Astrocyte (in vitro differentiated cells and primary cell): ENCODE results near the gene UBE2E1. TPM values are rescaled to one million over a fixed set of nuclear protein-coding genes. Genes with fewer than 3 reads are reported as not detected.

Experiments
- DNase-seq: peaks from one replicate; pipeline ENCODE4 v3.0.0-alpha.2; 2010; ENCODE audit warnings: low read depth
- FAIRE-seq: peaks from 2 replicates; lab custom pipeline; 2011; peaks lifted over from hg19 to GRCh38; lab: Jason Lieb, UNC
- H2AFZ ChIP-seq: 2 replicates; pipeline ENCODE4 v1.6.0; 2012; ENCODE audit warnings: low read depth, low read length, inconsistent platforms
- H3K27ac ChIP-seq: 2 replicates; pipeline ENCODE4 v1.5.1; 2011; ENCODE audit warnings: low read depth, low read length, inconsistent platforms
- H3K27me3 ChIP-seq: 2 replicates; pipeline ENCODE4 v1.6.0; 2011; ENCODE audit warnings: low read length, inconsistent platforms; ENCODE audit not compliant: insufficient read depth
- H3K36me3 ChIP-seq: 2 replicates; pipeline ENCODE4 v1.5.1; 2011; ENCODE audit warnings: low read length, inconsistent platforms; ENCODE audit not compliant: insufficient read depth
- H3K4me1 ChIP-seq: 2 replicates; pipeline ENCODE4 v1.5.1; 2011; ENCODE audit warnings: low read length, inconsistent platforms; ENCODE audit not compliant: insufficient read depth
- H3K4me2 ChIP-seq: 2 replicates; pipeline ENCODE4 v1.6.0; 2012; ENCODE audit warnings: low read length, inconsistent platforms
- H3K4me3 ChIP-seq: 2 replicates; pipeline ENCODE4 v1.5.1; 2011; ENCODE audit warnings: low read depth, mild to moderate bottlenecking, low read length, inconsistent platforms; ENCODE audit not compliant: insufficient read depth
- H3K79me2 ChIP-seq: 2 replicates; pipeline ENCODE4 v1.6.0; 2012; ENCODE audit warnings: mild to moderate bottlenecking, low read length, inconsistent platforms; ENCODE audit not compliant: insufficient read depth
- H3K9ac ChIP-seq: 2 replicates; pipeline ENCODE4 v1.6.0; 2012; ENCODE audit warnings: mild to moderate bottlenecking, low read length, inconsistent platforms
- H3K9me3 ChIP-seq: 2 replicates; pipeline ENCODE4 v1.5.1; 2012; ENCODE audit warnings: low read depth, mild to moderate bottlenecking, low read length, inconsistent platforms; ENCODE audit not compliant: insufficient read depth
- H4K20me1 ChIP-seq: 2 replicates; pipeline ENCODE4 v1.6.0; 2012; ENCODE audit warnings: low read length, inconsistent platforms; ENCODE audit not compliant: insufficient read depth
- H3K27ac Mint-ChIP-seq: one replicate; pipeline ENCODE4 v1.8.0; 2021; ENCODE audit warnings: mild to moderate bottlenecking, mixed read lengths; ENCODE audit not compliant: unreplicated experiment
- H3K27me3 Mint-ChIP-seq: one replicate; pipeline ENCODE4 v1.8.0; 2021; ENCODE audit warnings: low read depth, mixed read lengths; ENCODE audit not compliant: unreplicated experiment
- H3K36me3 Mint-ChIP-seq: one replicate; pipeline ENCODE4 v1.8.0; 2021; ENCODE audit warnings: low read depth, mixed read lengths; ENCODE audit not compliant: unreplicated experiment
- H3K4me1 Mint-ChIP-seq: one replicate; pipeline ENCODE4 v1.8.0; 2021; ENCODE audit warnings: low read depth, mixed read lengths; ENCODE audit not compliant: unreplicated experiment
- H3K4me3 Mint-ChIP-seq: one replicate; pipeline ENCODE4 v1.8.0; 2021; ENCODE audit warnings: mild to moderate bottlenecking, moderate library complexity, mixed read lengths; ENCODE audit not compliant: unreplicated experiment
- H3K9me3 Mint-ChIP-seq: one replicate; pipeline ENCODE4 v1.8.0; 2021; ENCODE audit warnings: mild to moderate bottlenecking, mixed read lengths; ENCODE audit not compliant: unreplicated experiment
- EZH2 ChIP-seq: IDR thresholded peaks from 2 replicates; pipeline ENCODE4 v1.6.1; 2012; ENCODE audit warnings: mild to moderate bottlenecking, low read length, inconsistent platforms; ENCODE audit not compliant: insufficient read depth
- total RNA-seq: library from RNA; stranded (reverse); gene quantifications from 2 replicates; pipeline ENCODE4 v1.2.1, GENCODE V29; 2021
- TF ChIP-seq, protein P1 (sequence below): IDR thresholded peaks from 2 replicates; pipeline ENCODE4 v1.5.1; 2011; ENCODE audit warnings: low read depth, mild to moderate bottlenecking, inconsistent platforms, low read length, moderate library complexity; ENCODE audit not compliant: insufficient read depth

The UBE2E1 gene
- total RNA-seq, 1 donor from 2014 or later: 150 TPM

DNA sequence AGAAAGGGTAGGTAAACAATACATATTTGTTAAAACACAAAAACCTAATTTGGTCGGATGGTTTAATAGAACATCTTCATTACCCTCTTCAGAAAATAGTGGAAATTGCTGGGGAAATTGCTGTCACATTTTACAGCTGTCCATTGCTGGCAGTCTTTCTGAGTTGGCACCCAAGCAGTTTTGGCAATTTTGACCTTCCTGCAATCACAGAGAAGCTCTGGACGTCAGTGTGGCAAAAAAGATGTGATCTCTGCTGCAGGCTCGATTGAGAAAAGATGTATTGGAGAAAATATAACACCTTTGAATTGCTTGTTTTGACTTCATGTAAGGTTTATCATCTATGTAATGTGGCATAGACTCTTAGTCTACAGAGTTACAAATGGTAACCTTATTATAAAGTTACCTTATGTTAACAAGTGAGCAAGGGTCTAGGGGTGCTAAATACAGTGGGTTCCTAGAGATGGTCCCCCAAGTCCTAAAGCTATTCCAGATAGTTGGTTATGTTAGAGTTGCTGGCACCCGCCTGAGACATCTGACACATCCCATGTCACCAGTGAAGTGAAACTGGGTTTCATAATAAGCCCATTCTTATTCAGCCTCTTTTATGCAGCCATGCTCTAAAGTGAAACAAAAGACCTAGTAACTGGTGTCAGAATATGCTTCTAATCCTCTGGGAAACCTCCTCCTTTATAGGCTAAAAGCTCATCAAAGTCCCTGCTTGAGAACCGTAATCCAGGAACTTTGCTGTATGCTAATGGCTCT, 14.0 kb downstream of the UBE2E1 start:
- Mint-ChIP-seq H3K27me3 (no peaks in the 10 kb centered on the region), H3K36me3 (peaks cover 7% of the 10 kb centered on the region), H3K9me3 (no peaks in the 10 kb centered on the region), H3K4me1 (peaks cover 21% of the 10 kb centered on the region), H3K27ac (no peak overlapping the region), H3K4me3 (no peak overlapping the region)
- TF ChIP-seq EZH2: no peak
- TF ChIP-seq, protein P1, sequence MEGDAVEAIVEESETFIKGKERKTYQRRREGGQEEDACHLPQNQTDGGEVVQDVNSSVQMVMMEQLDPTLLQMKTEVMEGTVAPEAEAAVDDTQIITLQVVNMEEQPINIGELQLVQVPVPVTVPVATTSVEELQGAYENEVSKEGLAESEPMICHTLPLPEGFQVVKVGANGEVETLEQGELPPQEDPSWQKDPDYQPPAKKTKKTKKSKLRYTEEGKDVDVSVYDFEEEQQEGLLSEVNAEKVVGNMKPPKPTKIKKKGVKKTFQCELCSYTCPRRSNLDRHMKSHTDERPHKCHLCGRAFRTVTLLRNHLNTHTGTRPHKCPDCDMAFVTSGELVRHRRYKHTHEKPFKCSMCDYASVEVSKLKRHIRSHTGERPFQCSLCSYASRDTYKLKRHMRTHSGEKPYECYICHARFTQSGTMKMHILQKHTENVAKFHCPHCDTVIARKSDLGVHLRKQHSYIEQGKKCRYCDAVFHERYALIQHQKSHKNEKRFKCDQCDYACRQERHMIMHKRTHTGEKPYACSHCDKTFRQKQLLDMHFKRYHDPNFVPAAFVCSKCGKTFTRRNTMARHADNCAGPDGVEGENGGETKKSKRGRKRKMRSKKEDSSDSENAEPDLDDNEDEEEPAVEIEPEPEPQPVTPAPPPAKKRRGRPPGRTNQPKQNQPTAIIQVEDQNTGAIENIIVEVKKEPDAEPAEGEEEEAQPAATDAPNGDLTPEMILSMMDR: no peak
- H3K9me3 ChIP-seq: no peaks in the 10 kb centered on the region
- H3K4me2 ChIP-seq: no peak overlapping the region
- H4K20me1 ChIP-seq: peaks cover 82% of the 10 kb centered on the region
- H3K27me3 ChIP-seq: no peaks in the 10 kb centered on the region
- FAIRE-seq: no peak
- H3K36me3 ChIP-seq: no peaks in the 10 kb centered on the region
- H3K4me3 ChIP-seq: no peak overlapping the region
- H3K4me1 ChIP-seq: no peaks in the 10 kb centered on the region
- no peak for DNase-seq
- H3K27ac ChIP-seq: no peak overlapping the region
- no peak overlapping the region for H2AFZ ChIP-seq
- H3K79me2 ChIP-seq: peaks cover 74% of the 10 kb centered on the region
- no peak overlapping the region for H3K9ac ChIP-seq

DNA sequence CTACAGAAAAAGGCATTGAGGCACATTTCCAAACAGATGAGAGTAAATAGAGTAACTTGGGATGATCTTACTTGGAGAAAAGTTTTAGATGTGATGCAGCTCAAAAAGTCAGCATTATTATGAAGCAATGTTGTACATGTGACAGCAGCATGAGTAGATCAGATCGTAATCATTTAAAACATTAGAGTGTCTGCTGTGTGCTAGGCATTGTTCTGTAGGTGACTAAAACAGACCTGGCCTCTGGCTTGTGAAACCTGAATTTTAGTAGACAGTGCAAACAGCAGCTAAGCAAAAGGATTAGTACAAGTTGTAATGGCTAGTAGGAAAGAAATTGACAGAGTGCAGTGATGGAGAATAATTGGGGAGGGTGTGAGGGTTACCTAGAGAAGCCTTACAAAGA, 15.1 kb downstream of the UBE2E1 start:
- FAIRE-seq (no peak), DNase-seq (no peak)
- H3K4me1 Mint-ChIP-seq: peaks cover 26% of the 10 kb centered on the region
- H3K4me3 ChIP-seq: no peak overlapping the region
- no peak for TF ChIP-seq EZH2
- TF ChIP-seq, protein P1: no peak
- H2AFZ ChIP-seq: no peak overlapping the region
- H3K79me2 ChIP-seq: peaks cover 73% of the 10 kb centered on the region
- no peak overlapping the region for H3K4me2 ChIP-seq
- no peaks in the 10 kb centered on the region for H3K27me3 ChIP-seq
- H3K4me3 Mint-ChIP-seq: no peak overlapping the region
- H3K9me3 ChIP-seq: no peaks in the 10 kb centered on the region
- H3K27me3 Mint-ChIP-seq: no peaks in the 10 kb centered on the region
- no peak overlapping the region for H3K27ac ChIP-seq
- no peak overlapping the region for H3K27ac Mint-ChIP-seq
- no peaks in the 10 kb centered on the region for H3K36me3 ChIP-seq
- H4K20me1 ChIP-seq: peaks cover 81% of the 10 kb centered on the region
- H3K4me1 ChIP-seq: no peaks in the 10 kb centered on the region
- H3K9me3 Mint-ChIP-seq: no peaks in the 10 kb centered on the region
- peaks cover 7% of the 10 kb centered on the region for H3K36me3 Mint-ChIP-seq
- no peak overlapping the region for H3K9ac ChIP-seq

DNA sequence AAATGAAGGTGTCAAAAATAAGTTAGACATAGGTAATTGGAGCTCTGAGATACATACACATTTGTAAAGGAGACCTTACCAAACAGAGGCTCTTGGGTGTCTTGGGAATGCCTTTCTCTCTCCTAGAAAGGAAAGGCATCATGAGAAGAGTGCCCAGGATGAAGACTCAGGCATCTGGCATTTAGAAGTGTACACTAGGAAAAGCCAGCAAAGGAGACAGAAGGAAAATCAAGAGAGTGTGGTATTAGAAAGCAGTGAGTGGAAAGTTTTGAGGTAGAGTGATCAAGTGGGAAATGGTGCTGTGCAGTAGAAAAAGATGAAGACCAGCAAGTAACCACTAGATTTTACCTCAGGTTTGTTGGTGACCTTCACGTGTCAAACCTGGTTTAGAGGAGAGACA, 16.1 kb downstream of the UBE2E1 start:
- no peaks in the 10 kb centered on the region for H3K27me3 Mint-ChIP-seq
- peaks cover 7% of the 10 kb centered on the region for H3K36me3 Mint-ChIP-seq
- DNase-seq (no peak), FAIRE-seq (no peak)
- Histone ChIP-seq H3K27me3 (no peaks in the 10 kb centered on the region), H3K36me3 (no peaks in the 10 kb centered on the region), H3K4me3 (no peak overlapping the region), H3K27ac (no peak overlapping the region), H3K4me2 (no peak overlapping the region), H4K20me1 (peaks cover 86% of the 10 kb centered on the region), H3K79me2 (peaks cover 74% of the 10 kb centered on the region), H3K4me1 (no peaks in the 10 kb centered on the region), H2AFZ (no peak overlapping the region), H3K9me3 (no peaks in the 10 kb centered on the region), H3K9ac (no peak overlapping the region)
- H3K4me3 Mint-ChIP-seq: no peak overlapping the region
- no peak overlapping the region for H3K27ac Mint-ChIP-seq
- H3K4me1 Mint-ChIP-seq: peaks cover 33% of the 10 kb centered on the region
- H3K9me3 Mint-ChIP-seq: no peaks in the 10 kb centered on the region
- TF ChIP-seq, protein P1: no peak
- TF ChIP-seq EZH2: no peak
